SK-N-MC (cell line): ENCODE results near the gene GRM8.

Experiments
- EZH2 ChIP-seq: fragments of 200-600 bp; sonication (generic); IDR thresholded peaks from one replicate; pipeline ENCODE4 v1.6.1; 2017; ENCODE audit warnings: antibody characterized with exemption
- FOXP2 ChIP-seq: optimal IDR thresholded peaks from 2 replicates; pipeline ENCODE3; 2011; ENCODE audit warnings: mild to moderate bottlenecking, moderate library complexity; ENCODE audit not compliant: insufficient read depth; ENCODE audit errors: extremely low read length, control extremely low read depth
- POLR2AphosphoS5 ChIP-seq: IDR thresholded peaks from 2 replicates; pipeline ENCODE4 v1.6.1; 2012; ENCODE audit warnings: mild to moderate bottlenecking, low read depth, low read length, borderline replicate concordance

- no peak for TF ChIP-seq EZH2
- no peak for TF ChIP-seq POLR2AphosphoS5
- TF ChIP-seq FOXP2, result no peak
These were observed 218.4 kb downstream of the GRM8 start for GRCh38 chr7:127034186-127034806.
